ENCODE results near the gene NBAS.
A peak's percentile ranks its signal among the peaks of the same experiment; 100 is the strongest.

The NBAS gene

DNA sequence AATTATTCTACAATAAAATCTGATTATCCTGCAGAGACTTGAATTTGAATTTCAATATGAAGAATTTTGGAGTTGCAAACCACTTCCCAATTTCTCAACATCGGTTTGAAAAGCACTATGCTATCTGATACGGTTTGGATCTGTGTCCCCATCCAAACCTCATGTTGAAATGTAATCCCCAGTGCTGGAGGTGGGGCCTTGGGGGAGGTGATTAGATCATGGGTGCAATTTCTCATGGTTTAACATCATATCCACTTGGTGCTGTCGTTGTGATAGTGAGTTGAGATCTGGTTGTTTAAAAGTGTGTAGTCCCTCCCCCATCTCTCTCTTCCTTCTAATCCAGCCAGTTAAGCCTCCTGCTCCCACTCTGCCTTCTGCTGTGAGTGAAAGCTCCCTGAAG lies 205.7 kb downstream of the NBAS start:
- no peak for DNase-seq

DNA sequence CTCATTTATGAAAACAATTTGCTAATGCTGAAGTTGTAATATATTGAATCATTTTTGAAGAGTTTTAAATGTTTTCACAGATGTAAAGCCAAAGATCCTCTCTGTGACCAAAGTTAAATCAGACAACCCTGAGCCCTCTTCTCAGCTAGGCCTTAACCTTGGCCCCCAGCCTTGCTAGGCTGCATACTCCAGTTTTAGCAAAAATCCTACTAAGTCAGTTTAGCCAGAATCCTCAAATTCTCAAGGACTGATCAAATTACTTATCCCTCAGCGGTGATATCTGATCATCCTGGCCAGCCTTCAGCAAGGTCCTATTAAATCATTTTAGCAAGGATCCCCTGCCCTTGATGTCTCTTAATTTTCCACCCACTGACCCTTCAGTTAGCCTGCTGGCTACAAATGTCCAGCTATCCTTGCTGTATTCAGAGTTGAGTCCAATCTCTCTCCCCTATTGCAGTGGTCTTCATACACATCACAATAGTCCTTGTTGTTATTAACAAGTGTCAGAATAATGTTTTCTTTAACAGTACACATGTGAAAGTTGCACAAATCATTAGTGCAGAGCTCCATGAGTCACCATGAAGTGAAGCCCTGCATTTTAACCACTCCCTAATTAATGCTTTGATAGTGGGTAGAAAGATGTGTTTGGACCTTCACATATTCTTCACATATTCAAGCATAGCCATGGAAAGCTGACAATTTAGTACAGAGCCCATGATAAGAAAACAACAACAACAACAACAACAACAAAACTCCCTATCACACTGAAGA lies 206.4 kb downstream of the NBAS start:
- DNase-seq, result no peak

DNA sequence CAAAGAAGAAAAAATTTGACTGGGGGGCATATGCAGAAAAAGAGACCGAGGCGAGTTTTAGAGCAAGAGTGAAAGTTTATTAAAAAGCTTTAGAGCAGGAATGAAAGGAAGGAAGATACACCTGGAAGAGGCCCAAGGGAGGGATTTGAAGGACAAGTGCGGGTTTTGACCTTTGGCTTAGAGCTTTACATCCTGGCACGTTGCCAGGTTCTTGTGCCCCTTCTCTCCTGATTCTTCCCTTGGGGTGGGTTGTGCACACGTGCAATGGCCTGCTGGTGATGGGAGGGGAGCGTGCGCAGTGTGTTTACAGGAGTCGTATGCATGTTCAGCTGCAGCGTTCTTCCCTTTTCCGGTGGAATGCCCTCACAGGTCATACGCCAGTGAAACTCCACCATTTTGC lies 208.8 kb downstream of the NBAS start:
- DNase-seq, result no peak

DNA sequence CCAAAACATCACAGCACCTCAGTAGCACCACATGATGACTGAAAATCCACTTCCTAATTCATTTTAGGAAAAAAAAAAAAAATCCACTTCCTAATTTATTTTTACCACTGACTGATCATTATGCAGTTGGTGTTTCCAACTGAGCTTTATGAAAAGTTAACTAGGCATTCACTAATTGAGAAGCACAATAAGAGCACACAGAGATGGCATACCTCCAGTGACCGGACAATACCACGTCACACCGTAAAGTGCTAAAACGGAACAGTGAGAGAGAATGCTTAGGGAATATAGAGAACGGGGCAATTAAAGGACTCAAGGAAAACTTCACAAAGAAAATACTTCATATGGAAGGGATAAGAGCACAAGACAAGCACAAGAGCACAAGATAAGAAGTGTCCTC lies 212.5 kb downstream of the NBAS start:
- DNase-seq, result no peak

DNA sequence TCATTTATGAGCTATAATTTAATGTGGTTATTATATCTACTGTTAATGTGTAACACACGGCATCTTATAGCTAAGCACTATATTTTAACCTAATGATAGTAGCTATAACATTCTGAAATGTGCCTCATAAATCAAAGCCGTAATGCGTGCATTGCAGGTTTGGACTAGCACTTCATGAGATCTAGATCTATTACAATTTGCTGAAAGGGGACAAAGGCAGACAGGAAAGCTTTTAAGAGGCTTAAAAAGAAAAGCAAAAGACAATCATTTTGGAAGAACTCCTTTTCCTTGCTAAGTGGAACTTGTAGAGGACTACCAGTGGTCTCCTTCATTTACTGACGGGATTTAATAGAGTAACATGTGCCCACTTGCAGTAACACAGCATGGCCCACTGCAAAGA lies 213.1 kb downstream of the NBAS start:
- no peak for DNase-seq

DNA sequence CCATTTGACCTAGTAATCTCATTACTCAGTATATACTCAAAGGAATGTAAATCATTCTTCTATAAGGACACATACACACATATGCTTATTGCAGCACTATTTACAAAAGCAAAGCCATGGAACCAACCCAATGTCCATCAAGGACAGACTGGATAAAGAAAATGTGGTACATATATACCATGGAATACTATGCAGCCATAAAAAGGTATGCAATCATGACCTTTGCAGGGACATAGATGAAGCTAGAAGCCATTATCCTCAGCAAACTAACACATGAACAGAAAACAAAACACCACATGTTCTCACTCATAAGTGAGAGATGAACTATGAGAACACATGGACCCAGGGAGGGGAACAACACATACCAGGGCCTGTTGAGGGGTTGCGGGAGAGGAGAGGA lies 214.5 kb downstream of the NBAS start:
- no peak for DNase-seq

DNA sequence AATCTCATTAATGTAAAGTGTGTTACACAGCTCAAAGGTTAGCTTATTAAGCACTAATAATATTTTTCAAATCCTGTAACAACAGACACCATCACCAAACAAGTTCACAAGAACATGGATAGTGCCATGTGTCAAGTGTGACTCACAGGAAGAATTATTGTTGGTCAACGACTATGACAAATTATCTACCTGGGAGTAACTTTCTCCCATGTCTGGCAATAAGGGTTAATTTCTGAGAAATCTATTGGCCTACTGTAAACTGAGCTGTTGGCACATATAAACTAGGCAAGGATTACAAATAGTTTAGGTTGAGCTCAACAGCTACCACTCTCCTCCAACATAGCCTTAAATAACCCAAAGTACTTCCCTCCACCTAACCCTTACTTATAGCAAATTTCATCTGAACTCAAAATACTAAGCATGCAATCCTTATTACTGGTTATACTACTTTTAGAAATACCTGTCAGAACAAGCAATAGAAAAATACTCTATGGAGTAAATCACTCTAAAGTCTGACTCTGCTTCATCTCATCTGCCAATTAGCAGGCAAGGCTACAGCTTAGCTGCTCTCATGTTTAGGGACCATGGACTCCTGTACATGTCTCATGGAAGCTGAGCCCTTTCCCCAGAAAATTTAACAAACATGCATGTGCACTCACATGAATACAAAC lies 223.0 kb downstream of the NBAS start:
- no peak for DNase-seq

DNA sequence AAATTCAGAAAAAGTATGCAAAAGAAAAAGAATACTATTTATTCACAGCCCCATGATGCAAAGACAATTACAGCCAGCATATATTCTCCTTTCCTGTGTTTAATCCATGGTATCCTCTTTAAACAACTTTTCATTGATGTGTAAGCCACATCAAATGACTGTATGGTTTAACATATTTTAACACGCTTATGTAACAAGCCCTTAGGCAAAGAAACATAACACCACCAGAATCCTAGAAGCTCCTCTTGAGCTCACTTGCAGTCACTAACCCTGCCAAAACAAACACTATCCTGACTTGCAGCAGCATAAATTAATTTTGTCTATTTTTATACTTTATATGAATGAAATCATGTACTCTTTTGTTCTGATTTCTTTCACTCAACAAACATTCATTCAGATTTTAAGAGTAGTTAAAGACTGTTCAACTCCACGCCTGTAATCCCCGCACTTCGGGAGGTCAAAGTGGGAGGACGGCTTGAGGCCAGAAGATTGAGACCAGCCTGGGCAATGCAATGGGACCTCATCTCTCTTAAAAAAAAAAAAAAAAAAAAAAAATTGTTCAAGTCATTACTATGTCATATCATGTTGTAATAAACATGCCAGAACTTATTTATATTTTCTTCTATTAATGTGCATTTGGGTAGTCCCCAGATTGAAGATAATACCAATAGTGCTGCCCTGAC lies 226.3 kb downstream of the NBAS start:
- DNase-seq, result no peak

DNA sequence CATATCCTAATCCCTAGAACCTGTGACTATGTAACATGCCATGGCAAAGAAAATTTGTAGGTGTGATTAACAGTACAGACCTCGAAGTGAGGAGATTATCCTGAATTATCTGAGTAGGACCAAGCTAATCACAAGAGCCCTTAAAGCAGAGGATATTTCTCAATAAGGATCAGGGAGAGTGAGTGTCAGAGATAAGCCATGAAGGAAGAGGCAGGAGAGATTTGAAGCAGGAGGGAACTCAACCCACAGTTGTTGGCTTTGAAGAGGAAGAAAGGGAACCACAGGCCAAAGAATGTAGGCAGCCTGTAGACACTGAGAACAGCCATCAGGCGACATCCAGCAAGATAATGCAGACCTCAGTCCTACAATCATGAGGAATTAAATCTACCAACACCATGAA lies 229.3 kb downstream of the NBAS start:
- DNase-seq, result peak; percentile 44 to 49

DNA sequence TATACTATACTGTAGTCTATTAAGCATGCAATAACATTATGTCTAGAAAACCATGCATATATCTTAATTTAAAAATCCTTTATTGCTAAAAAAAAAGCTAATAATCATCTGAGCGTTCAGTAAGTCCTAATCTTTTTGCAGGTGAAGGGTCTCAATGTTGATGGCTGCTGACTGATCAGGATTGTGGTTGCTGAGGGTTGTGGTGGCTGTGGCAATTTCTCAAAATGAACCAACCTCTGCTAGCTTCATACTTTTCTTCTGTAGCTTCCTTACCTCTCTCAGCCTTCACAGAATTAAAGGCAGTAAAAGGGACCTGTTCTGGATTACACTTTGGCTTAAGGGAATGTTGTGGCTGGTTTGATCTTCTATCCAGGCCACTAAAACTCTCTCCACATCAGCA lies 235.8 kb downstream of the NBAS start:
- DNase-seq, result no peak

DNA sequence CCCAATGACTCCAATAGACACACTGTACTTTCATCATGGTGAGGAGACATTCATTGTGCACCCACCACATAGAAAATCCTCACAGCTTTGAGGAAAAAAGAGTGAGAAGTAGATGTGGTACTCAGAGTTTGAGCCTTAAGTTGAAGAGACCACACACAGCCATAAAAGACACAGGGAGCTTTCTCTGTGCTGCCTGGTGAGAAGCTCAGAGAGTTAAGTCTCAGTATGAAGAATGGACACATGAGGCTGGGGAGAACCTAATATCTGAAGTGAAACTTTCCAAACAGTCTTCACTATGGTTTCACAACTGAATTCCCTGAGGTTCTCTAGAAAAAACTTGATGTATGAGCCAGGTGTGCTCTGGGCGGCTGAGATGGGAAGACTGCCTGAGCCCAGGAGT lies 237.9 kb downstream of the NBAS start:
- DNase-seq, result no peak

DNA sequence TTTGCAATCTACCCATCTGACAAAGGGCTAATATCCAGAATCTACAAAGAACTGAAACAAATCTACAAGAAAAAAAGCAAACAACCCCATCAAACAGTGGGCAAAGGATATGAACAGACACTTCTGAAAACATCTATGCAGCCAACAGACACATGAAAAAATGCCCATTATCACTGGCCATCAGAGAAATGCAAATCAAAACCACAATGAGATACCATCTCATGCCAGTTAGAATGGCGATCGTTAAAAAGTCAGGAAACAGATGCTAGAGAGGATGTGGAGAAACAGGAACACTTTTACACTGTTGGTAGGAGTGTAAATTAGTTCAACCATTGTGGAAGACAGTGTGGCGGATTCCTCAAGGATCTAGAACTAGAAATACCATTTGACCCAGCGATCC lies 239.7 kb downstream of the NBAS start:
- peak; percentile 16 to 19 for DNase-seq

DNA sequence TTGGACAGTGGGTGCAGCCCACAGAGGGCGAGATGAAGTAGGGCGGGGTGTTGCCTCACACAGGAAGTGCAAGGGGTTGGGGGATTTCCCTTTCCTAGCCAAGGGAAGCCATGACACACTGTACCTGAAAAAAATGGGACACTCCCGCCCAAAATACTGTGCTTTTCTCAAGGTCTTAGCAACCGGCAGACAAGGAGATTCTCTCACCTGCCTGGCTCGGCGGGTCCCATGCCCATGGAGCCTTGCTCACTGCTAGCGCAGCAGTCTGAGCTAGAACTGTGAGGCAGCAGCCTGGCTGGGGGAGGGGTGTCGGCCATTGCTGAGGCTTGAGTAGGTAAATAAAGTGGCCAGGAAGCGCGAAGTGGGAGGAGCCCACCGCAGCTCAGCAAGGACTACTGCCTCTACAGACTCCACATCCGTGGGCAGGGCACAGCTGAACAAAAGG lies 244.7 kb downstream of the NBAS start:
- no peak for DNase-seq

DNA sequence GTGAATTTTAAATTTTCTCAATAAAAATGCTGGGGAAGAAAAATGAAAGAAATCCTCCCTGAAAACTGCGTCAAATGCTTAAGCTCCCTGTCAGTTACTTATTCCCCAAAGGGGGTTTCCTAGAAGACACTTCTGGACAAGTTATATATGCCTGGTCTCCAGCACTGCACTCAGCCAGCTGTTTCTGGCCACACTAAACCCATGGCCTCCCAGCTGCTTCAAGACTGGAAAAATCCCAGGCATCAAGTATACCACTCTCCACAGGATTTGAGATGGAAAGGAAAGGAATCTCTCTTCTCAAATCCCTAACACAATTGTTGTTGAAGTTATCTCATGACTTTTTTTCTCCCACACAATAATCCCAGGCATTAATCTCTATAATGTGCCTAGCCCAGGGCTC lies 245.7 kb downstream of the NBAS start:
- no peak for DNase-seq

DNA sequence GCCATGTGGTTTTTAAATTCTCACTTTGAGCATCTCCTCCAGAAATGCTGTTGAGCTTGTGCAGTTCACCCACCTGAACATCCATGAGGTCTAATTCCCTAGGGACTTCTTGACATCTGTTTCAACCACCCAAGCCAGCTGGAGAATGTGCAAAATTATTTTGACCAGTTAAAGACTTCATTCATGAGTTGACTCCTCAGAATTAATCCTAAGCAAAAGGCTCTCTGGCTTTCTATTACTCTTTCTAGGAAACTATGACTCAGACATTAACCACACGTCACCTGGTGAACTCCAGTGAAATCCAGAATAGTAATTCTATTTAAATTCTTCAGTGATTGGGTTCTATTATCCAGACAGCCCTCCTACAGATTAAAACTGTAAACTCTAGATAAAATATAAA lies 247.5 kb downstream of the NBAS start:
- DNase-seq, result no peak

DNA sequence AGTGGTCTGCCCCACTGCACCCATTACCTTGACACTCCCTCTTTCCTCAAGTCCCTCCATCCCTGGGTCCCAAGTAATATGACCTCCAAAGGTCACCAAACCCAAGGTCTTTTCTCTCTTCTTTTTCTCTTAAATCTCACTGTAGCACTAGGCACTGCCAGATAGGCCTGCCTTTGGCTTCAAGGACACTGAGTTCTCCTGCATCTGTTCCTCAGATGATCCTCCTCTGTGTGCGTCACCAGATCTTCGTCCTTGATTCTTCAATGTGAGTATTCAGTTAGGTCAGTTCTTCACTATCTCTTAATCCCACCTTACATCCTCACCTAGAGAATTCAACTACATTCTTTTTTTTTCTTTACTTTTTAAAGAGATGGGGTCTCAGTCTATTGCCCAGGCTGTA lies 249.2 kb downstream of the NBAS start:
- no peak for DNase-seq

DNA sequence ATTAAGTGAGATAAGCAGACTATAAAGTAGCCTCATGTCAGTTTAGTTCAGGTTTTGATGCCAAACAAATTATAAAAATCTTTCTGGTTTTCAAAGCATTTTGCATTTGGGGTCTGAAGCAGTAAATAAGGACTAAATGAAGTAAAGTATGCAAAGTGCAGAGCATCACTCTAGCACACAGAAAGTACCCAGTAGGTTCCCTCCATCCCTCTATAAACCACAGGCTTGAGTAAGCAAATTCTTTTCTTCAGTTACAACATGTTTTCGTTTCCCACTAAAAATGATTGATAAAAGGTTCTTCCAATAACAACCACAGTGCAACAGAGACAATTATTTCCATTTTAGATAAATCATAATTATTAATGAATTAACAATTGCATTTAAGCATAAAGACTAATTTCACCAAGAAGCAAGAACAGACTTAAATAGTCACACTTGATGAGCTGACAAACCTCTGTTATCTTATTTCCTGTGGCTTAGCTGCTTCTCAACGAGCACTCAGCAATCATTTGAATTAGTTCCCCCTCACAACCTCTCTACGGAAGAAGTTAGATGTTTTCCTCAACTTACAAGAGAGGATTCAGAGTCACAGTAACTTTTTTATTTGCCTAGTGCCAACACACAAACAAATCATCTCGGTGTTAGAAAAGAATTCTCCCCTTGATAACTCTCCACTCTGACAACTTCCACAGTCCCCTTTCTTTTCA lies 249.8 kb downstream of the NBAS start:
- peak; percentile 39 to 53 for DNase-seq

DNA sequence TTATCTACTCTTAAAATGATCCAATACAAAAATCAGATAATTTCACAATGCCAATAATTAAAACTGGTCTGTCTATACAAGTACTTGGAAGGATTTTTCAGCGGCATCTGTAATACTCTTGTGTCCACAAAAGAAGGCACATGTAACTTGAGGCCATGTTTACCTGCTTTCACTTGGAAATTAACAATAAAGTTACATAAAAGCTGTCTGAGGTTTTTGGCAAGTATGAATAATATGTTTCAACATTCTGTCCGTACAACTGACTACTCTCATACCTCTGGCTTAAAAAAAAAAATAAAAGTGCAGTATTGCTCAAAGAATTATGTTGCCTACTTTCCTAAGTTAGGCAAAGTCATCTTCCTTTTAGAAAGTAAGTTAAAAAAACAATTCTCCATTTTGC lies 253.6 kb downstream of the NBAS start:
- DNase-seq, result no peak

DNA sequence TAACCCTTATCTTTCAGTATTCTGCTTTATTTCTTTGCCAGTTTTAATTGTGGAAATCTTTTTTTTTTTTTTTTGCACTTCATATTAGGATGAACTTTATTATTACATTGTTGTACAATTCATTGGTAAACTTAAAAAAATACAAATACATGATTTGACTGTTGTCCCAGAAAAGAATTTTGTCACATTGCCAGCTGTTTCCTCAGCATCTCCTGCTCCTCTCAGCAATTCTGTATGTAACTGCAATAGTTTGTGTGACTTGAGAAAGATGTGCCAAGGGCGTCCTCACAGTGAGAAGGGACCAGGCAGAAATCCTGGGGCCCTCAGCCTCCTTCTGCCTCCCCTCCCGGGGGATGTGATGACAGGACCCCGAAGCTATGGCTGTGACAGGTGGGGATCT lies 254.4 kb downstream of the NBAS start:
- no peak for DNase-seq

DNA sequence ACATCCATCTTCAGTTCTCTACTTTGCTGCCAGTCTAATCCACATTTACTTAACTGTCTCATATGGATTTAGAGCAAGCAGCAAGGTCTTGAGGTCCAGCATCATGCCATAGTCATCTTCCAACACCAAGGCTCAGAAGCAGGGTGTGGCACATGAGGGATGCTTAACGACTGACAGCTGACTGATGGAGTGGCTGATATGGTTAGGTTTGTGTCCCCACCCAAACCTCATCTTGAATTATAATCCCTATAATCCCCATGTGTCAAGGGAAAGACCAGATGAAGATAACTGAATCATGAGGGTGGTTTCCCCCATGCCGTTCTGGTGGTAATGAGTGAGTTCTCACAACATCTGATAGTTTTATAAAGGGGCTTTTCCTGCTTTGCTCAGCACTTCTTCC lies 257.3 kb downstream of the NBAS start:
- DNase-seq, result no peak

DNA sequence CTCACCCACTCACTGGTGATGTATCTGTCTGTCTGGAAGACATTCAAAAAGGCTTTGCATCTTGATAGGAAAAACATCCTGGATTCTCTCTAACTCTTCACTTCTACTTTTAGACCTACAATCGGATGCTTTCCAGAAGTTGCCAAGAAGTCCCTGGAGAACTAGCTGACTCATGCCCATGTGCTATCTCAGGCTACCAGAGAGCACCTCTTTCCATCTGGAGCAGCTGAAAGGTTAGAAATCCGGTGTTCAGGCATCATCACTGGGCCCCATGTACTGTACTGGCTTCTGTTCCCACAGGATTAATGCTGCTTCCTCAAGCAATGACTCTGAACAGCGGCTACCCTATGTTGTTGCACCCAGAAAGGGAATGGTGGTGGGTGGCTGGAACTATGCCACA lies 259.0 kb downstream of the NBAS start:
- no peak for DNase-seq

DNA sequence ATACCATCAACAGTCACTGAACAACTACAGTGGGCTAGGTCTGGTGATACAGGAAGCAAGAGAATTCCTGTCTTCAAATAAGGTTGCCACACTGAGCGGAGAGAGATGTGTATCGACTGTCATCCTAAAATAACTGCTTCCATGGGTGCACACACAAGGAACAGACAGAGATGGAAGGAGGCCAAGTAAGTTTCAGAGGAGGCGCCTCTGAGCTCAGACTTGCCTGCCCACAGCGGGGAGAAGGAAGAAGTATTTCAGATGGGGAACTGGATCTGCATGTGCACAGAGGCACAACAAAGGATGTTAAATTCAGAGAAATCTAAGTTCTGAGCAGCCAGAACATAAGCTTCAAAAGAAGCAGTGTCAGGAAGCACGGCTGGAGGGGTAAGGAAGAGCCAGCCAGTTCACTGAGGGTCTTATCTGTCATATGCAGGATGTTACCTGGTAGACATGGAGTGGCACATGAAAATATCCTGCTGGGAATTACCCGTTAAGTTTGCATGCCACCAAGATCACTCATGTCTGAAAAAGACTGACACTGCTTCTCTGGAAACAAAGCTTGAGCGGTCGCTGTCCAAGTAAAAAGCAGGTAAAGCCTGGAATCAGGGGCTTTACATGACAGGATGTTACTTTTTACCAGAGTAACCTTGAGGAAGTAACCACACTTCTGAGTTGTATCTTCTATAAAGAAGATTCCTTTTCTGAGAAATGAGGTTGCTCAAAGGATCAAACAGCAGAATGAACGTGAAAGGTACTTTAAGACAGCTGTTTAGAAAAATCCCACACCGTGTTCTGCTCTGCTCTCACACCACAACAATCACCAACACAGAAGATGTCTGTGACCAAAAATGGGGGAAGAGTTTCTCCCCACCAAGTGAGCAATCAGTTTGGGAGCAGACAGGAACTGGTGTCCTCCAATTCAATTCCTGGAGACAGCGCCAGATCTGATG lies 260.2 kb downstream of the NBAS start:
- peak; percentile 93 to 95 for DNase-seq

All from Kasumi-1 (cell line).